ENCODE data around the gene KCND2. TPM values are rescaled to one million over a fixed set of nuclear protein-coding genes. Genes with fewer than 3 reads are reported as not detected.
A peak's percentile ranks its signal among the peaks of the same experiment; 100 is the strongest.

Gene KCND2
- total and polyA plus RNA-seq, 12 donors, result 0.04 to 0.64 (median 0.16) TPM; not detected in 4

DNA sequence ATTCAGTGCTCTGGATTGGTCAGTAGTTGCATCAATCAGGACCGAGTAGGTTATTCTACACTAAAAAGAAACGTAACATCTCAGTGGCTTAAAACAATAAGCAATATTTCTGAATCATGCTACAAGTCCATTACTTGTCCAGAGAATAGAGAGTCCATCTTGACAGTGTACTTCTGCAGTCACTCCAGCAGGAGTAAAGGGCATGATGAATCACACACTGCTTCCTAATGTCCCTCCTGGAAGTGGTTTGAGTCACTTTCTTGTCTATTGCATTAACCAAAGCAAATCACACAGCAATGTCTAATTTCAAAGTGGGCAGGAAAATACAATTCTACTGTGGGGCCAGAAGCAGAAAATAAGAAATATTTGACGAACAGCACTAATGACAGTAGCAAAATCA is 460.2 kb downstream of the KCND2 start:
- ATAC-seq, result no peak

DNA sequence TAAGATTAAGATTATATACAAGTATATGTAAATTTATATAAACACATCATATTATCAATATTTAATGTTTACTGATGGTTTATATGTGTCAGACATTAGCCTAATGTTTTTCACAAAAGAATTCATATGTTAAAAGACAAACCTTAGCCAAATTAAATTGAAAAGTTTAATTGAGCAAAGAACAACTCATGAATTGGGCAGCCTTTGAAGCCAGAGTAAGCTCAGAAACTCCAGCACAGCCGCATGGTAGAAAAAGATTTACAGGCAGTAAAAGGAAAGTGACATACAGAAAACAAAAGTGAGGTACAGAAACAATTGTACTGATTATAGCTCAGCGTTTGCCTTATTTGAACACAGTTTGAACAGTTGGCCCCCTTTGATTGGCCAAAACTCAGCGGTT is 460.9 kb downstream of the KCND2 start:
- intact Hi-C loops (cut with DNase I), result no loop called here
- TF ChIP-seq, protein P1, sequence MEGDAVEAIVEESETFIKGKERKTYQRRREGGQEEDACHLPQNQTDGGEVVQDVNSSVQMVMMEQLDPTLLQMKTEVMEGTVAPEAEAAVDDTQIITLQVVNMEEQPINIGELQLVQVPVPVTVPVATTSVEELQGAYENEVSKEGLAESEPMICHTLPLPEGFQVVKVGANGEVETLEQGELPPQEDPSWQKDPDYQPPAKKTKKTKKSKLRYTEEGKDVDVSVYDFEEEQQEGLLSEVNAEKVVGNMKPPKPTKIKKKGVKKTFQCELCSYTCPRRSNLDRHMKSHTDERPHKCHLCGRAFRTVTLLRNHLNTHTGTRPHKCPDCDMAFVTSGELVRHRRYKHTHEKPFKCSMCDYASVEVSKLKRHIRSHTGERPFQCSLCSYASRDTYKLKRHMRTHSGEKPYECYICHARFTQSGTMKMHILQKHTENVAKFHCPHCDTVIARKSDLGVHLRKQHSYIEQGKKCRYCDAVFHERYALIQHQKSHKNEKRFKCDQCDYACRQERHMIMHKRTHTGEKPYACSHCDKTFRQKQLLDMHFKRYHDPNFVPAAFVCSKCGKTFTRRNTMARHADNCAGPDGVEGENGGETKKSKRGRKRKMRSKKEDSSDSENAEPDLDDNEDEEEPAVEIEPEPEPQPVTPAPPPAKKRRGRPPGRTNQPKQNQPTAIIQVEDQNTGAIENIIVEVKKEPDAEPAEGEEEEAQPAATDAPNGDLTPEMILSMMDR (IDR thresholded peaks at IDR 0.05), result no peak
- Histone ChIP-seq H3K27me3 (peaks cover 0 to 6% (median 0%) of the 10 kb centered on the region in 7 donors), H3K27ac (no peak overlapping the region), H3K9me3 (no peaks in the 10 kb centered on the region), H3K4me3 (no peak overlapping the region), H3K4me1 (no peaks in the 10 kb centered on the region), H3K36me3 (no peaks in the 10 kb centered on the region)
- DNase-seq, result no peak
- WGBS, 2 donors, result 95 to 97% methylated on average over 3 of the region's 3 CpGs
- ATAC-seq, result no peak

More for the DNA sequence above, 460.2 kb downstream of the KCND2 start:
- WGBS, 2 donors, result 90 to 96% methylated on average over 3 of the region's 3 CpGs
- Histone ChIP-seq H3K27me3 (peaks cover 0 to 6% (median 0%) of the 10 kb centered on the region in 7 donors), H3K9me3 (no peaks in the 10 kb centered on the region), H3K4me3 (no peak overlapping the region), H3K4me1 (no peaks in the 10 kb centered on the region), H3K27ac (no peak overlapping the region), H3K36me3 (no peaks in the 10 kb centered on the region)
- TF ChIP-seq, protein P1 (IDR thresholded peaks at IDR 0.05), result no peak
- intact Hi-C loops (cut with DNase I), result no loop called here
- DNase-seq, result no peak

DNA sequence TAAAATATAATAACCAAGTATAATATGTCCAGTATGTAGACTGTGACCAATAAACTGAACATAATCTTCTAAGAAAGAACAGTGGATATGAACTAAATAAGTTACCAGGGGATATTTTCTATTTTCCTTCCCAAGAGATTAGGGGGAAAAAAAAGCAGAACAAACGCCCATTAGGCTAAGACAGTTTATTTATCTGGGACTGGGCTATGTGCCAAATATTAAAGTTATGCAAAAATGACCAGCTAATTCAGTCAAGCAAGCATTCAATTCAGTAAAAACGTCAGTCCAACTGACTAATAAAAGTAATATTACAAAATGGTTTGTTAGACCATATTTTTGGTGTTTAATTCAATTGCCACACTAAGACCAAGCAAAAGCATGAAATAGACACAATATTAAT is 462.8 kb downstream of the KCND2 start:
- no peaks in the 10 kb centered on the region for H3K36me3 ChIP-seq

DNA sequence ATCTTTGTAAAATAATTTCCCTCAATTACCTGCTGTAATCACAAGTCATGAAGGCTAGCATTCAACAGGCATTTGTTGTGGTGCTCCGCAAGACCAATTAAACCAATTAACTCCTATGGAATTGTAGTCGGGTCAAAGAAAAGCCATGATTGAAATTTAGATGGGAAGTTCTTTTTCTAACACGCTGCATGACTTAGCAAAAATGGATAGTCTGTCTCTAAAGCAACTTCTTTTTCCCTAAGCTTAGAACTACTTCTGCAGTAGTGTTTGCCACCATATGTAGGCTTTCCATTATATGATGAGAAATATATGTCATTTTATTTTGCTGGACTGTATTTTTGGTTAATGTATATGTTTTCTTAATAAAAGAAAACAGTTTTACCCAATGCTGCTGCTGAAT is 465.8 kb downstream of the KCND2 start:
- Histone ChIP-seq H3K27ac (no peak overlapping the region), H3K9me3 (no peaks in the 10 kb centered on the region), H3K36me3 (no peaks in the 10 kb centered on the region), H3K27me3 (no peaks in the 10 kb centered on the region), H3K4me3 (no peak overlapping the region), H3K4me1 (peaks cover 0 to 5% (median 0%) of the 10 kb centered on the region in 9 donors)
- intact Hi-C loops (cut with DNase I), result no loop called here
- WGBS, 2 donors, result 82 to 87% methylated on average over 3 of the region's 3 CpGs
- no peak for ATAC-seq
- DNase-seq, result no peak
- TF ChIP-seq, protein P1 (IDR thresholded peaks at IDR 0.05), result no peak

More for the DNA sequence above, 462.8 kb downstream of the KCND2 start:
- DNase-seq (no peak), ATAC-seq (peak in 1 of 8 donors; percentile 9)
- Histone ChIP-seq H3K27ac (no peak overlapping the region), H3K9me3 (no peaks in the 10 kb centered on the region), H3K27me3 (no peaks in the 10 kb centered on the region), H3K4me3 (no peak overlapping the region), H3K4me1 (peaks cover 0 to 5% (median 0%) of the 10 kb centered on the region in 9 donors)
- TF ChIP-seq, protein P1 (IDR thresholded peaks at IDR 0.05), result no peak
- WGBS, 2 donors, result 25 to 31% methylated on average over 2 of the region's 2 CpGs
- intact Hi-C loops (cut with DNase I), result no loop called here

Data from heart right ventricle (tissue), 16 donors.